HepG2 (cell line): Measurements from ENCODE around the gene TULP4. TPM values are rescaled to one million over a fixed set of nuclear protein-coding genes. Genes with fewer than 3 reads are reported as not detected.

ENCODE experiments used
- ATAC-seq: fragments of 200-7000 bp; cut with Tn5 transposase; 3 replicates; pipeline ENCODE4 v1.9.1; 2020; ENCODE audit warnings: mild to moderate bottlenecking, moderate library complexity
- BruUV-seq: library from RNA; stranded (reverse); fragments of 400-500 nt; replicated peaks from 2 replicates; lab custom pipeline; 2021; lab: Mats Ljungman, UMichigan
- CTCF ChIA-PET: fragments of 300-600 bp; formaldehyde crosslinking; extraction: SDS; loops from one replicate; lab custom pipeline; 2021; ENCODE audit warnings: low total read pairs, inconsistent platforms, low intra/inter-chr PET ratio; lab: Yijun Ruan, JAX
- POLR2A ChIA-PET: fragments of 350-600 bp; sonication (Branson Sonifier 250); formaldehyde crosslinking; loops from one replicate; lab custom pipeline; 2020; ENCODE audit warnings: antibody characterized with exemption, inconsistent platforms; lab: Yijun Ruan, JAX
- DNase-seq: peaks from one replicate; pipeline ENCODE4 v3.0.0-alpha.2; 2015; ENCODE audit warnings: low spot score
- FAIRE-seq: peaks from 3 replicates; lab custom pipeline; 2011; peaks lifted over from hg19 to GRCh38; lab: Jason Lieb, UNC
- H2AFZ ChIP-seq: one replicate; pipeline ENCODE4 v1.6.1; 2011; ENCODE audit warnings: low read length, inconsistent platforms
- H3K27ac ChIP-seq: fragments of 300-600 bp; 3 replicates; pipeline ENCODE4 v1.8.0; 2011; ENCODE audit warnings: mixed run types, mild to moderate bottlenecking, mixed read lengths, low read length, inconsistent platforms; ENCODE audit not compliant: insufficient read depth; ENCODE audit errors: extremely low read length
- H3K27me3 ChIP-seq, 2 experiments: fragments of 200-600 bp in 1 of 2; 2 replicates in 1 of 2; 3 replicates in 1 of 2; pipeline versions ENCODE4 v1.6.0 to v1.8.0; 2011; ENCODE audit warnings: low read length in 2 of 2, mild to moderate bottlenecking in 2 of 2, moderate library complexity in 2 of 2, inconsistent platforms in 1 of 2; ENCODE audit not compliant: insufficient read depth in 2 of 2, control insufficient read depth in 1 of 2
- H3K36me3 ChIP-seq, 2 experiments: fragments of 200-600 bp in 1 of 2; replicated peaks in 1 of 2; 2 replicates in 1 of 2; 3 replicates in 1 of 2; pipeline versions ENCODE4 v1.5.1 to v1.8.0; 2011; ENCODE audit warnings: low read length in 2 of 2, inconsistent platforms in 1 of 2; ENCODE audit not compliant: insufficient read depth in 2 of 2, control insufficient read depth in 1 of 2
- H3K4me1 ChIP-seq: 2 replicates; pipeline ENCODE4 v1.5.1; 2012; ENCODE audit warnings: low read length, inconsistent platforms; ENCODE audit not compliant: insufficient read depth
- H3K4me2 ChIP-seq: 2 replicates; pipeline ENCODE4 v1.6.0; 2011; ENCODE audit warnings: low read depth, low read length, inconsistent platforms
- H3K4me3 ChIP-seq, 3 experiments: fragments of 200-600 bp in 1 of 3; sonication (generic), shearing (Covaris generic) in 1 of 3; replicated peaks in 1 of 3; 2 replicates each; pipeline ENCODE4 v1.5.1; 2011 to 2016; ENCODE audit warnings: low read length in 3 of 3, inconsistent platforms in 2 of 3, low read depth in 2 of 3, mild to moderate bottlenecking in 2 of 3, control low read depth in 1 of 3, mixed read lengths in 1 of 3; ENCODE audit not compliant: insufficient read depth in 1 of 3
- H3K79me2 ChIP-seq: one replicate; pipeline ENCODE4 v1.6.1; 2011; ENCODE audit warnings: low read length, inconsistent platforms; ENCODE audit not compliant: insufficient read depth
- H3K9ac ChIP-seq: 2 replicates; pipeline ENCODE4 v1.6.0; 2011; ENCODE audit warnings: mild to moderate bottlenecking, low read depth, low read length, inconsistent platforms; ENCODE audit not compliant: insufficient read depth
- H3K9me3 ChIP-seq: 2 replicates; pipeline ENCODE4 v1.5.1; 2012; ENCODE audit warnings: mild to moderate bottlenecking, low read length
- H4K20me1 ChIP-seq: 2 replicates; pipeline ENCODE4 v1.6.0; 2011; ENCODE audit warnings: inconsistent platforms, mild to moderate bottlenecking, low read length, moderate library complexity; ENCODE audit not compliant: insufficient read depth
- HMGXB4 ChIP-seq, 2 experiments: sonication (generic) in 1 of 2; formaldehyde crosslinking in 1 of 2; IDR thresholded peaks; 2 replicates each; pipeline versions ENCODE4 v1.4.0 to v1.6.1; 2018 to 2020; ENCODE audit warnings: missing genetic modification reagents in 2 of 2, borderline replicate concordance in 1 of 2, low read depth in 1 of 2, mild to moderate bottlenecking in 1 of 2, missing biosample characterization in 1 of 2
- NFE2 ChIP-seq: sonication (generic); formaldehyde crosslinking; IDR thresholded peaks from 2 replicates; pipeline ENCODE4 v1.4.0; 2020; ENCODE audit warnings: missing genetic modification reagents
- NFIC ChIP-seq: IDR thresholded peaks from 2 replicates; pipeline ENCODE4 v1.6.1; 2012; ENCODE audit warnings: mild to moderate bottlenecking, low read length, inconsistent platforms
- POGZ ChIP-seq: sonication (generic); formaldehyde crosslinking; IDR thresholded peaks from 2 replicates; pipeline ENCODE4 v1.4.0; 2020; ENCODE audit warnings: mild to moderate bottlenecking, missing genetic modification reagents
- POLR2AphosphoS2 ChIP-seq: IDR thresholded peaks from 2 replicates; pipeline ENCODE4 v1.6.1; 2011; ENCODE audit warnings: low read depth, low read length, improper control_type of control experiment
- REXO4 ChIP-seq: sonication (generic); formaldehyde crosslinking; IDR thresholded peaks from 2 replicates; pipeline ENCODE4 v1.8.0; 2022; ENCODE audit warnings: missing genetic modification reagents, mild to moderate bottlenecking, borderline replicate concordance
- ZNF24 ChIP-seq: fragments of 450-650 bp; IDR thresholded peaks from 2 replicates; pipeline ENCODE4 v1.6.1; 2017; ENCODE audit warnings: antibody characterized with exemption, mild to moderate bottlenecking
- ZNF468 ChIP-seq: sonication (generic); formaldehyde crosslinking; IDR thresholded peaks from 2 replicates; pipeline ENCODE4 v1.8.0; 2022; ENCODE audit warnings: mild to moderate bottlenecking, moderate library complexity, missing genetic modification reagents
- ZNF547 ChIP-seq: sonication (generic); formaldehyde crosslinking; IDR thresholded peaks from 2 replicates; pipeline ENCODE4 v1.5.1; 2020; ENCODE audit warnings: mild to moderate bottlenecking, missing genetic modification reagents
- ZNF672 ChIP-seq: sonication (generic); formaldehyde crosslinking; IDR thresholded peaks from 2 replicates; pipeline ENCODE4 v1.8.1; 2022; ENCODE audit warnings: missing genetic modification reagents
- ZNF747 ChIP-seq: sonication (generic); formaldehyde crosslinking; IDR thresholded peaks from 2 replicates; pipeline ENCODE4 v1.8.1; 2023; ENCODE audit warnings: missing genetic modification reagents, mild to moderate bottlenecking, borderline replicate concordance
- ZNF770 ChIP-seq: sonication (generic); formaldehyde crosslinking; IDR thresholded peaks from 2 replicates; pipeline ENCODE4 v1.5.0; 2020; ENCODE audit warnings: mild to moderate bottlenecking, missing genetic modification reagents
- WGBS: methylation state at CpG from one replicate; pipeline ENCODE4 v1.1.6; 2017; ENCODE audit warnings: low lambda C conversion rate; 5-methylcytosine and 5-hydroxymethylcytosine counted together
- in situ Hi-C: cut with HindIII; loops from 2 replicates; pipeline ENCODE4 v1.10.0; 2017; ENCODE audit warnings: low pct_unique_long_range_greater_than_20kb; ENCODE audit not compliant: extremely low pct_ligation_motif_present
- intact Hi-C: fragments of 100-400 bp; cut with micrococcal nuclease; formaldehyde crosslinking; loops from one replicate; pipeline ENCODE4 v1.10.0; 2022; ENCODE audit not compliant: unreplicated experiment
- polyA plus RNA-seq, 8 experiments: library from polyadenylated mRNA; depleted of rRNA in 3 of 8; stranded (reverse) in 7 of 8; unstranded in 1 of 8; fragments of >200 nt; fragmentation: Illumina TruSeq in 4 of 8; extraction: Trizol in 4 of 8; gene quantifications; 2 replicates each; pipeline versions ENCODE4 v1.2.1 to v1.2.3, GENCODE V29; 2011 to 2016; ENCODE audit warnings: low read depth in 4 of 8, missing spikeins in 1 of 8, mixed read lengths in 1 of 8; ENCODE audit not compliant: insufficient read depth in 1 of 8
- total RNA-seq, 5 experiments: library from RNA; depleted of rRNA; stranded (reverse); fragments of >200 nt; fragmentation: Illumina TruSeq; extraction: Trizol; gene quantifications; 2 replicates each; pipeline ENCODE4 v1.2.3, GENCODE V29; 2016; ENCODE audit warnings: low read depth in 1 of 5
- TF ChIP-seq, protein P1 (sequence below): sonication (generic); formaldehyde crosslinking; IDR thresholded peaks from 2 replicates; pipeline ENCODE4 v1.5.1; 2020; ENCODE audit warnings: missing genetic modification reagents, mild to moderate bottlenecking, borderline replicate concordance
- TF ChIP-seq, protein P2 (sequence below): fragments of 450-650 bp; IDR thresholded peaks from 2 replicates; pipeline ENCODE4 v1.6.1; 2016

The TULP4 gene
- total and polyA plus RNA-seq, 2 of the 13 experiments (the other 11 are each of a cell fraction or from before 2014, with no cell fraction given) = 21.1 to 122 TPM

DNA sequence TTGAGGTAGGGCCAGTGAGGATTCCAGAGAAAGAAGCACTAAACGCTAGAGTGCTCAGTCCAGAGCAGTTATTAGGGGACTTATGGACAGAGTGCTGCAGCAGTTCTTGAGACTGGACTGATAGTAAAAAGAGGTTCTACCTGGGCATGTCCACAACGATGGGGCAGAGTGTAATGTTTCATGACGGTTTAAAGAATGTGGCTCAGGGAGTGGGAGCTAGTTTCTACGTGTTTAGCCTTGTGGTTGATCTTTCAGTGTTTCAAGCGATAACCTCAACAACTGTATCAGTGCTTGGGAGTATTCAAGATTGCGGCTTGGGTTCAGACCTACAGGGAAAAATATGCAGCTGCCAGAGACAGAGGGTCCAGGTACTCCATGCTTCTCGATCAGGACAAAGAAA, 67.1 kb downstream of the TULP4 start:
- FAIRE-seq (no peak), DNase-seq (no peak), ATAC-seq (no peak)
- H2AFZ ChIP-seq = no peak overlapping the region
- peaks cover 18% of the 10 kb centered on the region for H3K79me2 ChIP-seq
- H3K4me2 ChIP-seq = no peak overlapping the region
- POLR2A ChIA-PET = no interaction called here
- WGBS = 98% methylated on average over 7 of the region's 7 CpGs
- peaks cover 11% of the 10 kb centered on the region; the same call in 1 of the 2 replicates for H3K4me1 ChIP-seq
- no peak overlapping the region for H3K9ac ChIP-seq
- H3K9me3 ChIP-seq = no peaks in the 10 kb centered on the region
- CTCF ChIA-PET = no interaction called here
- H3K4me3 ChIP-seq = no peak overlapping the region
- in situ Hi-C loops = no loop called here
- no peaks in the 10 kb centered on the region for H3K27me3 ChIP-seq
- no TSS peak for BruUV-seq
- H3K36me3 ChIP-seq = peaks cover 1 to 15% of the 10 kb centered on the region in 2 experiments; a peak in 4 of 5 replicates
- H3K27ac ChIP-seq = no peak overlapping the region
- TF ChIP-seq ZNF547 (no peak), ZNF24 (no peak), REXO4 (no peak), HMGXB4 (CRISPR knock-in tag; IDR thresholded peaks at IDR 0.05; ENCODE audit: borderline replicate concordance in 1 of 2, low read depth in 1 of 2) (no peak), NFIC (no peak), ZNF747 (CRISPR knock-in tag) (no peak), POGZ (CRISPR knock-in tag) (no peak), ZNF468 (no peak), NFE2 (CRISPR knock-in tag) (no peak), ZNF770 (no peak), POLR2AphosphoS2 (no peak), ZNF672 (CRISPR knock-in tag) (no peak)
- TF ChIP-seq, protein P1, sequence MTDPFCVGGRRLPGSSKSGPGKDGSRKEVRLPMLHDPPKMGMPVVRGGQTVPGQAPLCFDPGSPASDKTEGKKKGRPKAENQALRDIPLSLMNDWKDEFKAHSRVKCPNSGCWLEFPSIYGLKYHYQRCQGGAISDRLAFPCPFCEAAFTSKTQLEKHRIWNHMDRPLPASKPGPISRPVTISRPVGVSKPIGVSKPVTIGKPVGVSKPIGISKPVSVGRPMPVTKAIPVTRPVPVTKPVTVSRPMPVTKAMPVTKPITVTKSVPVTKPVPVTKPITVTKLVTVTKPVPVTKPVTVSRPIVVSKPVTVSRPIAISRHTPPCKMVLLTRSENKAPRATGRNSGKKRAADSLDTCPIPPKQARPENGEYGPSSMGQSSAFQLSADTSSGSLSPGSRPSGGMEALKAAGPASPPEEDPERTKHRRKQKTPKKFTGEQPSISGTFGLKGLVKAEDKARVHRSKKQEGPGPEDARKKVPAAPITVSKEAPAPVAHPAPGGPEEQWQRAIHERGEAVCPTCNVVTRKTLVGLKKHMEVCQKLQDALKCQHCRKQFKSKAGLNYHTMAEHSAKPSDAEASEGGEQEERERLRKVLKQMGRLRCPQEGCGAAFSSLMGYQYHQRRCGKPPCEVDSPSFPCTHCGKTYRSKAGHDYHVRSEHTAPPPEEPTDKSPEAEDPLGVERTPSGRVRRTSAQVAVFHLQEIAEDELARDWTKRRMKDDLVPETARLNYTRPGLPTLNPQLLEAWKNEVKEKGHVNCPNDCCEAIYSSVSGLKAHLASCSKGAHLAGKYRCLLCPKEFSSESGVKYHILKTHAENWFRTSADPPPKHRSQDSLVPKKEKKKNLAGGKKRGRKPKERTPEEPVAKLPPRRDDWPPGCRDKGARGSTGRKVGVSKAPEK (CRISPR knock-in tag) = no peak
- TF ChIP-seq, protein P2, sequence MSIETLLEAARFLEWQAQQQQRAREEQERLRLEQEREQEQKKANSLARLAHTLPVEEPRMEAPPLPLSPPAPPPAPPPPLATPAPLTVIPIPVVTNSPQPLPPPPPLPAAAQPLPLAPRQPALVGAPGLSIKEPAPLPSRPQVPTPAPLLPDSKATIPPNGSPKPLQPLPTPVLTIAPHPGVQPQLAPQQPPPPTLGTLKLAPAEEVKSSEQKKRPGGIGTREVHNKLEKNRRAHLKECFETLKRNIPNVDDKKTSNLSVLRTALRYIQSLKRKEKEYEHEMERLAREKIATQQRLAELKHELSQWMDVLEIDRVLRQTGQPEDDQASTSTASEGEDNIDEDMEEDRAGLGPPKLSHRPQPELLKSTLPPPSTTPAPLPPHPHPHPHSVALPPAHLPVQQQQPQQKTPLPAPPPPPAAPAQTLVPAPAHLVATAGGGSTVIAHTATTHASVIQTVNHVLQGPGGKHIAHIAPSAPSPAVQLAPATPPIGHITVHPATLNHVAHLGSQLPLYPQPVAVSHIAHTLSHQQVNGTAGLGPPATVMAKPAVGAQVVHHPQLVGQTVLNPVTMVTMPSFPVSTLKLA = no peak
- intact Hi-C loops = no loop called here
- 0 out of 2 replicates have a peak, but pooled peaks cover 3% of the 10 kb centered on the region for H4K20me1 ChIP-seq
